ENCODE measurements around the gene CC2D1A. TPM values are rescaled to one million over a fixed set of nuclear protein-coding genes. Genes with fewer than 3 reads are reported as not detected.
A peak's percentile ranks its signal among the peaks of the same experiment; 100 is the strongest.

The CC2D1A gene
- total RNA-seq, 4 donors from 2014 or later = 113 to 294 (median 177) TPM

GRCh38 chr19:13892870-13893269, 13.1 kb upstream of the CC2D1A start:
- peaks cover 1 to 32% (median 19%) of the 10 kb centered on the region in 4 donors for H3K4me1 ChIP-seq
- H3K27me3 ChIP-seq = no peaks in the 10 kb centered on the region
- no peaks in the 10 kb centered on the region for H3K36me3 ChIP-seq
- H3K27ac ChIP-seq = peak overlapping the region; percentile 69 to 78 (median 70)
- in situ Hi-C loops (cut with MboI; ENCODE audit: low pct_ligation_motif_present in 1 of 4, low pct_unique_long_range_greater_than_20kb in 1 of 4, low sequenced_read_pairs in 3 of 4) (loop anchor here in 2 of 4 donors (10.0 to 25.0 kb wide), 2 partner anchors 162 to 169 kb away; partner anchors contain the start of genes MISP3 (in 1 of the 2) and PALM3 (in 1 of the 2)), intact Hi-C loops (cut with DNase I; ENCODE audit: low total_unique reads) (no loop called here)
- TF ChIP-seq, protein P1, sequence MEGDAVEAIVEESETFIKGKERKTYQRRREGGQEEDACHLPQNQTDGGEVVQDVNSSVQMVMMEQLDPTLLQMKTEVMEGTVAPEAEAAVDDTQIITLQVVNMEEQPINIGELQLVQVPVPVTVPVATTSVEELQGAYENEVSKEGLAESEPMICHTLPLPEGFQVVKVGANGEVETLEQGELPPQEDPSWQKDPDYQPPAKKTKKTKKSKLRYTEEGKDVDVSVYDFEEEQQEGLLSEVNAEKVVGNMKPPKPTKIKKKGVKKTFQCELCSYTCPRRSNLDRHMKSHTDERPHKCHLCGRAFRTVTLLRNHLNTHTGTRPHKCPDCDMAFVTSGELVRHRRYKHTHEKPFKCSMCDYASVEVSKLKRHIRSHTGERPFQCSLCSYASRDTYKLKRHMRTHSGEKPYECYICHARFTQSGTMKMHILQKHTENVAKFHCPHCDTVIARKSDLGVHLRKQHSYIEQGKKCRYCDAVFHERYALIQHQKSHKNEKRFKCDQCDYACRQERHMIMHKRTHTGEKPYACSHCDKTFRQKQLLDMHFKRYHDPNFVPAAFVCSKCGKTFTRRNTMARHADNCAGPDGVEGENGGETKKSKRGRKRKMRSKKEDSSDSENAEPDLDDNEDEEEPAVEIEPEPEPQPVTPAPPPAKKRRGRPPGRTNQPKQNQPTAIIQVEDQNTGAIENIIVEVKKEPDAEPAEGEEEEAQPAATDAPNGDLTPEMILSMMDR (IDR thresholded peaks at IDR 0.05) = no peak
- TF ChIP-seq POLR2A (IDR thresholded peaks at IDR 0.05) (no peak), POLR2AphosphoS5 (IDR thresholded peaks at IDR 0.05) (no peak), EP300 (IDR thresholded peaks at IDR 0.05; ENCODE audit: low read depth) (no peak)
- no peaks in the 10 kb centered on the region for H3K9me3 ChIP-seq
- WGBS, 2 donors (ENCODE audit: low coverage in 1 of 2) = 52 to 74% methylated on average over 3 to 9 of the region's 9 CpGs
- no peak overlapping the region for H3K4me3 ChIP-seq
- no peak for DNase-seq

GRCh38 chr19:13894552-13894951, 11.4 kb upstream of the CC2D1A start:
- no peak for DNase-seq

GRCh38 chr19:13896227-13896626, 9.8 kb upstream of the CC2D1A start:
- intact Hi-C loops (cut with DNase I; ENCODE audit: low total_unique reads) = no loop called here
- DNase-seq = no peak
- no peak for TF ChIP-seq POLR2AphosphoS5 (IDR thresholded peaks at IDR 0.05)
- TF ChIP-seq POLR2A (IDR thresholded peaks at IDR 0.05) = no peak
- no peak for TF ChIP-seq EP300 (IDR thresholded peaks at IDR 0.05; ENCODE audit: low read depth)
- TF ChIP-seq, protein P1 (IDR thresholded peaks at IDR 0.05) = no peak
- no peaks in the 10 kb centered on the region for H3K27me3 ChIP-seq
- H3K27ac ChIP-seq = no peak overlapping the region
- H3K36me3 ChIP-seq = no peaks in the 10 kb centered on the region
- no peaks in the 10 kb centered on the region for H3K9me3 ChIP-seq
- no peak overlapping the region for H3K4me3 ChIP-seq
- WGBS, 2 donors (ENCODE audit: low coverage in 1 of 2) = 99 to 100% methylated on average over 2 of the region's 2 CpGs
- H3K4me1 ChIP-seq = peaks cover 0 to 34% (median 20%) of the 10 kb centered on the region in 4 donors
- in situ Hi-C loops (cut with MboI; ENCODE audit: low pct_ligation_motif_present in 1 of 4, low pct_unique_long_range_greater_than_20kb in 1 of 4, low sequenced_read_pairs in 3 of 4) = loop anchor here in 2 of 4 donors (10.0 to 25.0 kb wide), 2 partner anchors 159 to 166 kb away; partner anchors contain the start of genes MISP3 (in 1 of the 2) and PALM3 (in 1 of the 2)

More at GRCh38 chr19:13894552-13894951, 11.4 kb upstream of the CC2D1A start:
- Histone ChIP-seq H3K27ac (peak overlapping the region; percentile 15 to 69 (median 39)), H3K36me3 (no peaks in the 10 kb centered on the region), H3K9me3 (no peaks in the 10 kb centered on the region), H3K27me3 (no peaks in the 10 kb centered on the region), H3K4me1 (peaks cover 0 to 30% (median 17%) of the 10 kb centered on the region in 4 donors), H3K4me3 (no peak overlapping the region)
- no peak for TF ChIP-seq POLR2AphosphoS5 (IDR thresholded peaks at IDR 0.05)
- no peak for TF ChIP-seq POLR2A (IDR thresholded peaks at IDR 0.05)
- no peak for TF ChIP-seq EP300 (IDR thresholded peaks at IDR 0.05; ENCODE audit: low read depth)
- TF ChIP-seq, protein P1 (IDR thresholded peaks at IDR 0.05) = no peak
- intact Hi-C loops (cut with DNase I; ENCODE audit: low total_unique reads) (no loop called here), in situ Hi-C loops (cut with MboI; ENCODE audit: low pct_ligation_motif_present in 1 of 4, low pct_unique_long_range_greater_than_20kb in 1 of 4, low sequenced_read_pairs in 3 of 4) (loop anchor here in 2 of 4 donors (10.0 to 25.0 kb wide), 2 partner anchors 160 to 168 kb away; partner anchors contain the start of genes MISP3 (in 1 of the 2) and PALM3 (in 1 of the 2))
- WGBS, 2 donors (ENCODE audit: low coverage in 1 of 2) = 51 to 53% methylated on average over 3 to 5 of the region's 5 CpGs

GRCh38 chr19:13899393-13899792, 6.6 kb upstream of the CC2D1A start:
- no peaks in the 10 kb centered on the region for H3K36me3 ChIP-seq
- WGBS, 2 donors (ENCODE audit: low coverage in 1 of 2) = 50% methylated on average over 10 of the region's 10 CpGs; no CpG with 5 or more reads in 1 of the 2 donors
- H3K4me1 ChIP-seq = peaks cover 0 to 18% (median 11%) of the 10 kb centered on the region in 4 donors
- no peak overlapping the region for H3K4me3 ChIP-seq
- DNase-seq = peak; percentile 57
- peak overlapping the region; percentile 53 to 77 (median 72) for H3K27ac ChIP-seq
- TF ChIP-seq, protein P1 (IDR thresholded peaks at IDR 0.05) = no peak
- TF ChIP-seq POLR2A (IDR thresholded peaks at IDR 0.05) = no peak
- peak in 2 of 3 donors; percentile 17 to 43 for TF ChIP-seq POLR2AphosphoS5 (IDR thresholded peaks at IDR 0.05)
- TF ChIP-seq EP300 (IDR thresholded peaks at IDR 0.05; ENCODE audit: low read depth) = no peak
- H3K9me3 ChIP-seq = no peaks in the 10 kb centered on the region
- no peaks in the 10 kb centered on the region for H3K27me3 ChIP-seq
- in situ Hi-C loops (cut with MboI; ENCODE audit: low pct_ligation_motif_present in 1 of 4, low pct_unique_long_range_greater_than_20kb in 1 of 4, low sequenced_read_pairs in 3 of 4) = loop anchor here in 2 of 4 donors (10.0 to 25.0 kb wide), 2 partner anchors 155 to 163 kb away; partner anchors contain the start of genes MISP3 (in 1 of the 2) and PALM3 (in 1 of the 2)
- intact Hi-C loops (cut with DNase I; ENCODE audit: low total_unique reads) = no loop called here
